CD14-positive monocyte (primary cell): Measurements from ENCODE around the gene CLEC1A. TPM values are rescaled to one million over a fixed set of nuclear protein-coding genes. Genes with fewer than 3 reads are reported as not detected.

ENCODE experiments used
- DNase-seq, 3 donors: peaks; one replicate each; pipeline ENCODE4 v3.0.0-alpha.2; 2011 to 2022
- H2AFZ ChIP-seq: 2 replicates; pipeline ENCODE4 v1.6.0; 2012; ENCODE audit warnings: mild to moderate bottlenecking, low read depth, low read length, inconsistent platforms; ENCODE audit not compliant: insufficient read depth, poor library complexity, severe bottlenecking
- H3K27ac ChIP-seq, 2 donors: 1 replicate in 1 of 2; 2 replicates in 1 of 2; pipeline ENCODE4 v1.5.1; 2012 to 2013; ENCODE audit warnings: low read length in 2 of 2, control low read depth in 1 of 2, inconsistent platforms in 1 of 2, low read depth in 1 of 2, mild to moderate bottlenecking in 1 of 2
- H3K27me3 ChIP-seq, 2 donors: one replicate each; pipeline versions ENCODE4 v1.6.0 to v1.6.1; 2011 to 2013; ENCODE audit warnings: low read length in 2 of 2; ENCODE audit not compliant: control insufficient read depth in 2 of 2, insufficient read depth in 2 of 2
- H3K36me3 ChIP-seq, 2 donors: replicated peaks in 1 of 2; 1 replicate in 1 of 2; 2 replicates in 1 of 2; pipeline versions ENCODE4 v1.5.1 to v1.6.1; 2012 to 2013; ENCODE audit warnings: low read length in 2 of 2, control low read depth in 1 of 2, inconsistent platforms in 1 of 2, mild to moderate bottlenecking in 1 of 2; ENCODE audit not compliant: insufficient read depth in 2 of 2, control insufficient read depth in 1 of 2
- H3K4me1 ChIP-seq, 2 donors: 1 replicate in 1 of 2; 2 replicates in 1 of 2; pipeline versions ENCODE4 v1.5.1 to v1.6.1; 2012 to 2013; ENCODE audit warnings: low read length in 2 of 2, control low read depth in 1 of 2, inconsistent platforms in 1 of 2, mild to moderate bottlenecking in 1 of 2, moderate library complexity in 1 of 2; ENCODE audit not compliant: insufficient read depth in 2 of 2, control insufficient read depth in 1 of 2
- H3K4me2 ChIP-seq: replicated peaks from 2 replicates; pipeline ENCODE3; 2012; ENCODE audit warnings: low read length, moderate library complexity, mild to moderate bottlenecking; ENCODE audit not compliant: poor library complexity, severe bottlenecking; ENCODE audit errors: extremely low read depth
- H3K4me3 ChIP-seq, 3 experiments: fragments of 200-600 bp in 1 of 3; sonication (generic) in 1 of 3; replicated peaks in 1 of 3; 1 replicate in 2 of 3; 2 replicates in 1 of 3; pipeline ENCODE4 v1.5.1; 2011 to 2013; ENCODE audit warnings: low read length in 3 of 3, mild to moderate bottlenecking in 3 of 3, control low read depth in 2 of 3, low read depth in 2 of 3, inconsistent platforms in 1 of 3, moderate library complexity in 1 of 3
- H3K79me2 ChIP-seq: 2 replicates; pipeline ENCODE4 v1.6.0; 2012; ENCODE audit warnings: mild to moderate bottlenecking, control low read depth, inconsistent platforms, low read length, moderate library complexity; ENCODE audit not compliant: insufficient read depth
- H3K9ac ChIP-seq: 2 replicates; pipeline ENCODE4 v1.6.0; 2017; ENCODE audit warnings: low read length, mild to moderate bottlenecking; ENCODE audit not compliant: insufficient read depth, poor library complexity, severe bottlenecking
- H3K9me3 ChIP-seq, 2 donors: replicated peaks in 1 of 2; 1 replicate in 1 of 2; 2 replicates in 1 of 2; pipeline versions ENCODE4 v1.5.1 to v1.6.1; 2012 to 2013; ENCODE audit warnings: low read length in 2 of 2, control low read depth in 1 of 2; ENCODE audit not compliant: control insufficient read depth in 1 of 2, insufficient read depth in 1 of 2
- H4K20me1 ChIP-seq: 2 replicates; pipeline ENCODE4 v1.6.0; 2012; ENCODE audit warnings: mild to moderate bottlenecking, low read length, control low read depth, moderate library complexity; ENCODE audit not compliant: insufficient read depth
- H3K27ac Mint-ChIP-seq, 7 donors: one replicate each; pipeline ENCODE4 v1.8.0; 2020; ENCODE audit warnings: mild to moderate bottlenecking in 7 of 7, mixed read lengths in 7 of 7, moderate library complexity in 6 of 7, inconsistent platforms in 2 of 7
- H3K27me3 Mint-ChIP-seq, 3 donors: one replicate each; pipeline ENCODE4 v1.8.0; 2021 to 2022; ENCODE audit warnings: low read depth in 3 of 3, mild to moderate bottlenecking in 3 of 3, mixed read lengths in 3 of 3, moderate library complexity in 3 of 3, inconsistent platforms in 1 of 3
- H3K36me3 Mint-ChIP-seq, 2 donors: one replicate each; pipeline ENCODE4 v1.8.0; 2020; ENCODE audit warnings: mixed read lengths in 2 of 2, inconsistent platforms in 1 of 2, mild to moderate bottlenecking in 1 of 2
- H3K4me1 Mint-ChIP-seq: one replicate; pipeline ENCODE4 v1.8.0; 2020; ENCODE audit warnings: mild to moderate bottlenecking, mixed read lengths
- H3K4me3 Mint-ChIP-seq, 2 donors: one replicate each; pipeline ENCODE4 v1.8.0; 2020; ENCODE audit warnings: mild to moderate bottlenecking in 2 of 2, mixed read lengths in 2 of 2, moderate library complexity in 1 of 2
- H3K9me3 Mint-ChIP-seq, 7 donors: one replicate each; pipeline ENCODE4 v1.8.0; 2020 to 2022; ENCODE audit warnings: mixed read lengths in 7 of 7, mild to moderate bottlenecking in 6 of 7, moderate library complexity in 6 of 7, inconsistent platforms in 2 of 7
- WGBS: methylation state at CpG from one replicate; pipeline ENCODE4 v1.1.5; 2013; ENCODE audit warnings: missing lambda C conversion rate; ENCODE audit not compliant: insufficient coverage; 5-methylcytosine and 5-hydroxymethylcytosine counted together
- intact Hi-C, 2 donors: fragments of 100-400 bp; cut with micrococcal nuclease; formaldehyde crosslinking; loops; one replicate each; pipeline versions ENCODE4 v1.15.0 to v1.15.1; 2023
- polyA plus RNA-seq, 3 donors: library from polyadenylated mRNA; depleted of rRNA in 1 of 3; unstranded in 2 of 3; stranded (reverse) in 1 of 3; fragments of 300-500 nt in 2 of 3; fragments of >200 nt in 1 of 3; fragmentation: Illumina TruSeq in 2 of 3; gene quantifications; 1 replicate in 2 of 3; 2 replicates in 1 of 3; pipeline ENCODE4 v1.2.3, GENCODE V29; 2012 to 2021
- TF ChIP-seq, protein P1 (sequence below): fragments of 200-600 bp; IDR thresholded peaks from one replicate; pipeline ENCODE4 v1.8.0; 2022; ENCODE audit warnings: antibody characterized with exemption, mild to moderate bottlenecking

CLEC1A gene
- polyA plus RNA-seq, 3 donors: 0.90 to 7.9 (median 1.1) TPM

DNA sequence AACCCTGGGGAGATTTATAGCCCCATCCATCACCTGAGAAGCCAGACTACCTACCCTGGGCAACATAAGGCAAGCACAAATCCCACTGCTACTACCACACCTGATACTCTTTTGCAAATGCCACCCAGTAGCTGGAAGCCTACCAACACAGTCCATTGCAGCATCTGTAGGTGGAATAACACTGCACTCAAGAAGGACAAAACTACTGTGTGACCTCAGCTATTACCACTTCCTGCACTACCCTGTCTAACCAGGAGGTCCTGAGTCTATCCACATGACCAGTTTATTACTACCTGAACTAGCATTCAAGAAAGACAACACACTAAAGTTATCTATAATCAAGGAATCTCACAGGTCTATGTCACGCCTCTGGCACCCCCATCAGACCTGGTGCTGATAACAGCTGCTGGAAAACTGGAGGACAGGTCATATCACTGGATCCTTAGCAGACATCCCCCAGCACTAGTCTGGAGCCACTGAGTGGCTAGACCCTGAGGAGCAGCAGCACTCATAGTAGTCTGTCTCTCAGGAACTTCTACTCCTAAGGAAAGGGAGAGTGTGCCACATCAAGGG, 2.9 kb upstream of the CLEC1A start:
- peak overlapping the region in 1 of 3 experiments; percentile 19 for H3K4me3 ChIP-seq
- no peak for DNase-seq
- H3K9me3 ChIP-seq: no peaks in the 10 kb centered on the region
- peak overlapping the region; percentile 26 to 90 (median 77) for H3K27ac Mint-ChIP-seq
- peaks cover 38% of the 10 kb centered on the region for H3K4me1 Mint-ChIP-seq
- no peaks in the 10 kb centered on the region for H3K27me3 ChIP-seq
- H3K4me1 ChIP-seq: peaks cover 31 to 35% of the 10 kb centered on the region in 2 donors
- peak overlapping the region; percentile 38 to 70 for H3K27ac ChIP-seq
- peak overlapping the region; percentile 44 for H2AFZ ChIP-seq
- H3K79me2 ChIP-seq: no peaks in the 10 kb centered on the region
- H3K4me3 Mint-ChIP-seq: peak overlapping the region; percentile 31 to 65
- peaks cover 0 to 3% (median 3%) of the 10 kb centered on the region in 3 donors for H3K27me3 Mint-ChIP-seq
- H3K4me2 ChIP-seq: peak overlapping the region; percentile 31
- TF ChIP-seq, protein P1, sequence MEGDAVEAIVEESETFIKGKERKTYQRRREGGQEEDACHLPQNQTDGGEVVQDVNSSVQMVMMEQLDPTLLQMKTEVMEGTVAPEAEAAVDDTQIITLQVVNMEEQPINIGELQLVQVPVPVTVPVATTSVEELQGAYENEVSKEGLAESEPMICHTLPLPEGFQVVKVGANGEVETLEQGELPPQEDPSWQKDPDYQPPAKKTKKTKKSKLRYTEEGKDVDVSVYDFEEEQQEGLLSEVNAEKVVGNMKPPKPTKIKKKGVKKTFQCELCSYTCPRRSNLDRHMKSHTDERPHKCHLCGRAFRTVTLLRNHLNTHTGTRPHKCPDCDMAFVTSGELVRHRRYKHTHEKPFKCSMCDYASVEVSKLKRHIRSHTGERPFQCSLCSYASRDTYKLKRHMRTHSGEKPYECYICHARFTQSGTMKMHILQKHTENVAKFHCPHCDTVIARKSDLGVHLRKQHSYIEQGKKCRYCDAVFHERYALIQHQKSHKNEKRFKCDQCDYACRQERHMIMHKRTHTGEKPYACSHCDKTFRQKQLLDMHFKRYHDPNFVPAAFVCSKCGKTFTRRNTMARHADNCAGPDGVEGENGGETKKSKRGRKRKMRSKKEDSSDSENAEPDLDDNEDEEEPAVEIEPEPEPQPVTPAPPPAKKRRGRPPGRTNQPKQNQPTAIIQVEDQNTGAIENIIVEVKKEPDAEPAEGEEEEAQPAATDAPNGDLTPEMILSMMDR: no peak
- no peak overlapping the region for H3K9ac ChIP-seq
- intact Hi-C loops: no loop called here
- H3K36me3 ChIP-seq: peaks cover 0 to 6% of the 10 kb centered on the region in 2 donors
- no peaks in the 10 kb centered on the region for H4K20me1 ChIP-seq
- H3K9me3 Mint-ChIP-seq: peaks cover 4 to 15% (median 7%) of the 10 kb centered on the region in 7 donors
- peaks cover 24% of the 10 kb centered on the region in 2 donors for H3K36me3 Mint-ChIP-seq
- 100% methylated on average over 1 of the region's 1 CpG for WGBS

DNA sequence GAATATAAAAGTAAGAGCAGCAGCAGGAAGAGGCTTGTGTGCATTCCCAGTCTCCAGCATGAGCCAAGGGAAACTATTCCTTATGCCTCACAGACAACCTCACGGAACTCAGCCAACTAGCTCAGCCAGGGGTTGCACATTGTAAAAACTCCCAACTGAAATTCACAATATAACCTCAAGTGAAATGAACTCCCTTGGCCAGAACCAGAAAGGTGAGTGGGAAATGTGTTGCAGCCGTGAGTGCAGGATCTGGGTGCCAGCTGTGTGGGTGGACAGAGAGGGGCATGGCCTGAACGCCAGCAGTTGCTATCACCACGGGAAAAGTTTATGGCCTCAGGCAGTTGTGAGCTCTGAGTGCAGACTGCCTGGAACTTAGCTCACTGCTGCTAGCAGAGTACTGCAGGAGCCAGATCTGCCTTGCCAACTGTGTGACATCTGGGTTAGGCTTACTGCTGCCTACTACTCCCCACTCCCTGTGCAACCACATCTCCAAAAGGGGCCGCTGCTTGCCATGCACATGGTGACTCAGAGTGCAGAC, 2.3 kb upstream of the CLEC1A start:
- peaks cover 4 to 15% (median 7%) of the 10 kb centered on the region in 7 donors for H3K9me3 Mint-ChIP-seq
- no peak overlapping the region for H3K4me3 ChIP-seq
- WGBS: 100% methylated on average over 3 of the region's 5 CpGs
- peaks cover 21 to 22% of the 10 kb centered on the region in 2 donors for H3K36me3 Mint-ChIP-seq
- intact Hi-C loops: no loop called here
- no peak for DNase-seq
- H3K4me2 ChIP-seq: peak overlapping the region; percentile 31
- no peak overlapping the region for H3K4me3 Mint-ChIP-seq
- H3K79me2 ChIP-seq: no peaks in the 10 kb centered on the region
- peak overlapping the region in 1 of 2 donors; percentile 70 for H3K27ac ChIP-seq
- H3K27ac Mint-ChIP-seq: peak overlapping the region in 2 of 7 donors; percentile 65
- peaks cover 0 to 3% (median 1%) of the 10 kb centered on the region in 3 donors for H3K27me3 Mint-ChIP-seq
- H3K9ac ChIP-seq: no peak overlapping the region
- H4K20me1 ChIP-seq: no peaks in the 10 kb centered on the region
- peaks cover 31 to 35% of the 10 kb centered on the region in 2 donors for H3K4me1 ChIP-seq
- peaks cover 0 to 6% of the 10 kb centered on the region in 2 donors for H3K36me3 ChIP-seq
- no peak overlapping the region for H2AFZ ChIP-seq
- TF ChIP-seq, protein P1: no peak
- H3K27me3 ChIP-seq: no peaks in the 10 kb centered on the region
- no peaks in the 10 kb centered on the region for H3K9me3 ChIP-seq
- peaks cover 37% of the 10 kb centered on the region for H3K4me1 Mint-ChIP-seq
